Measurements from ENCODE around the gene BCR.

BCR gene

GRCh38 chr22:23287136-23288095 is 107.1 kb downstream of the BCR start:
- FAIRE-seq, result no peak

GRCh38 chr22:23288301-23289129 is 108.2 kb downstream of the BCR start:
- DNase-seq (ENCODE audit: insufficient read length) (no peak), FAIRE-seq (no peak)
- TF ChIP-seq POLR2AphosphoS5 (IDR thresholded peaks at IDR 0.05; ENCODE audit: low read depth, low read length), result no peak
- no peak for TF ChIP-seq POLR2A (IDR thresholded peaks at IDR 0.05; ENCODE audit: low read depth, low read length)
- no peak for TF ChIP-seq TAF1 (IDR thresholded peaks at IDR 0.05; ENCODE audit: borderline replicate concordance, low read depth, low read length)

More at GRCh38 chr22:23287136-23288095, 107.1 kb downstream of the BCR start:
- no peak for DNase-seq (ENCODE audit: insufficient read length)
- TF ChIP-seq POLR2A (IDR thresholded peaks at IDR 0.05; ENCODE audit: low read depth, low read length) (no peak), POLR2AphosphoS5 (IDR thresholded peaks at IDR 0.05; ENCODE audit: low read depth, low read length) (no peak), TAF1 (IDR thresholded peaks at IDR 0.05; ENCODE audit: borderline replicate concordance, low read depth, low read length) (no peak)

GRCh38 chr22:23289130-23289503 is 108.8 kb downstream of the BCR start:
- no peak for FAIRE-seq
- no peak for TF ChIP-seq POLR2AphosphoS5 (IDR thresholded peaks at IDR 0.05; ENCODE audit: low read depth, low read length)
- no peak for TF ChIP-seq TAF1 (IDR thresholded peaks at IDR 0.05; ENCODE audit: borderline replicate concordance, low read depth, low read length)
- no peak for TF ChIP-seq POLR2A (IDR thresholded peaks at IDR 0.05; ENCODE audit: low read depth, low read length)
- no peak for DNase-seq (ENCODE audit: insufficient read length)

GRCh38 chr22:23289851-23290724 is 109.8 kb downstream of the BCR start:
- TF ChIP-seq TAF1 (IDR thresholded peaks at IDR 0.05; ENCODE audit: borderline replicate concordance, low read depth, low read length) (no peak), POLR2AphosphoS5 (IDR thresholded peaks at IDR 0.05; ENCODE audit: low read depth, low read length) (no peak), POLR2A (IDR thresholded peaks at IDR 0.05; ENCODE audit: low read depth, low read length) (no peak)
- peak; percentile 82 for FAIRE-seq
- DNase-seq (ENCODE audit: insufficient read length), result peak; percentile 77

GRCh38 chr22:23291806-23292452 is 111.6 kb downstream of the BCR start:
- DNase-seq (ENCODE audit: insufficient read length) (no peak), FAIRE-seq (no peak)
- TF ChIP-seq POLR2AphosphoS5 (IDR thresholded peaks at IDR 0.05; ENCODE audit: low read depth, low read length), result no peak
- no peak for TF ChIP-seq TAF1 (IDR thresholded peaks at IDR 0.05; ENCODE audit: borderline replicate concordance, low read depth, low read length)
- TF ChIP-seq POLR2A (IDR thresholded peaks at IDR 0.05; ENCODE audit: low read depth, low read length), result no peak

- TF ChIP-seq TAF1 (IDR thresholded peaks at IDR 0.05; ENCODE audit: borderline replicate concordance, low read depth, low read length) (no peak), POLR2A (IDR thresholded peaks at IDR 0.05; ENCODE audit: low read depth, low read length) (no peak), POLR2AphosphoS5 (IDR thresholded peaks at IDR 0.05; ENCODE audit: low read depth, low read length) (no peak)
- FAIRE-seq (no peak), DNase-seq (ENCODE audit: insufficient read length) (no peak)
These were observed 112.4 kb downstream of the BCR start for GRCh38 chr22:23292453-23293350.

GRCh38 chr22:23293720-23294119 is 113.4 kb downstream of the BCR start:
- FAIRE-seq, result no peak
- no peak for DNase-seq (ENCODE audit: insufficient read length)
- TF ChIP-seq POLR2AphosphoS5 (IDR thresholded peaks at IDR 0.05; ENCODE audit: low read depth, low read length) (no peak), TAF1 (IDR thresholded peaks at IDR 0.05; ENCODE audit: borderline replicate concordance, low read depth, low read length) (no peak), POLR2A (IDR thresholded peaks at IDR 0.05; ENCODE audit: low read depth, low read length) (no peak)

- DNase-seq (ENCODE audit: insufficient read length) (no peak), FAIRE-seq (no peak)
- TF ChIP-seq POLR2AphosphoS5 (IDR thresholded peaks at IDR 0.05; ENCODE audit: low read depth, low read length) (no peak), TAF1 (IDR thresholded peaks at IDR 0.05; ENCODE audit: borderline replicate concordance, low read depth, low read length) (no peak)
These were observed 113.9 kb downstream of the BCR start for GRCh38 chr22:23294221-23294620.

GRCh38 chr22:23300476-23300875 is 120.2 kb downstream of the BCR start:
- TF ChIP-seq POLR2AphosphoS5 (IDR thresholded peaks at IDR 0.05; ENCODE audit: low read depth, low read length) (no peak), POLR2A (IDR thresholded peaks at IDR 0.05; ENCODE audit: low read depth, low read length) (no peak), TAF1 (IDR thresholded peaks at IDR 0.05; ENCODE audit: borderline replicate concordance, low read depth, low read length) (no peak)
- no peak for FAIRE-seq

More at GRCh38 chr22:23300476-23300875, 120.2 kb downstream of the BCR start:
- no peak for DNase-seq (ENCODE audit: insufficient read length)

All from GM12892 (cell line).